OCI-LY7 (cell line): ENCODE results near the gene TMEM186. TPM values are rescaled to one million over a fixed set of nuclear protein-coding genes. Genes with fewer than 3 reads are reported as not detected.

Experiments used
- BruUV-seq: library from RNA; stranded (reverse); fragments of 400-500 nt; replicated peaks from 2 replicates; lab custom pipeline; 2021; lab: Mats Ljungman, UMichigan
- CTCF ChIA-PET: fragments of 300-600 bp; sonication (Branson Sonifier 250); formaldehyde crosslinking; loops from one replicate; lab custom pipeline; 2022; ENCODE audit warnings: antibody characterized with exemption; ENCODE audit not compliant: unreplicated experiment; lab: Charles Lee
- POLR2A ChIA-PET: fragments of 300-600 bp; sonication (Branson Sonifier 250); formaldehyde crosslinking; loops from one replicate; lab custom pipeline; 2022; ENCODE audit warnings: antibody characterized with exemption; lab: Charles Lee
- DNase-seq: peaks from one replicate; pipeline ENCODE4 v3.0.0-alpha.2; 2015; ENCODE audit warnings: low spot score
- H2AFZ ChIP-seq: fragments of 200-600 bp; sonication (generic), shearing (Covaris generic); 2 replicates; pipeline ENCODE4 v1.6.1; 2014; ENCODE audit warnings: mild to moderate bottlenecking, antibody characterized with exemption, low read length, moderate library complexity
- H3K27ac ChIP-seq: fragments of 200-600 bp; sonication (generic); 2 replicates; pipeline ENCODE4 v1.5.1; 2014; ENCODE audit warnings: mixed run types, low read depth, mild to moderate bottlenecking, moderate library complexity, low read length, inconsistent platforms; ENCODE audit not compliant: poor library complexity, severe bottlenecking
- H3K36me3 ChIP-seq: fragments of 200-600 bp; sonication (generic); 2 replicates; pipeline ENCODE4 v1.6.1; 2014; ENCODE audit warnings: mild to moderate bottlenecking, antibody characterized with exemption, low read length, moderate library complexity, mixed read lengths; ENCODE audit not compliant: insufficient read depth
- H3K4me1 ChIP-seq: fragments of 200-600 bp; sonication (generic); 2 replicates; pipeline ENCODE4 v1.5.1; 2014; ENCODE audit warnings: mild to moderate bottlenecking, low read length; ENCODE audit not compliant: insufficient read depth, poor library complexity, severe bottlenecking
- H3K4me2 ChIP-seq: fragments of 200-600 bp; sonication (generic); 2 replicates; pipeline ENCODE4 v1.6.1; 2014; ENCODE audit warnings: mild to moderate bottlenecking, low read length
- H3K4me3 ChIP-seq: fragments of 200-600 bp; sonication (generic); 2 replicates; pipeline ENCODE4 v1.5.1; 2014; ENCODE audit warnings: mild to moderate bottlenecking, low read depth, low read length; ENCODE audit not compliant: poor library complexity, severe bottlenecking
- H3K79me2 ChIP-seq: fragments of 200-600 bp; sonication (generic); 2 replicates; pipeline ENCODE4 v1.6.1; 2016; ENCODE audit warnings: low read depth, mild to moderate bottlenecking, low read length, moderate library complexity, mixed read lengths; ENCODE audit not compliant: insufficient read depth
- H3K9me2 ChIP-seq: fragments of 200-600 bp; sonication (generic); 2 replicates; pipeline ENCODE4 v1.6.1; 2016; ENCODE audit warnings: mild to moderate bottlenecking, low read length, mixed read lengths; ENCODE audit not compliant: insufficient read depth
- H3K9me3 ChIP-seq: fragments of 200-600 bp; sonication (generic); 2 replicates; pipeline ENCODE4 v1.6.1; 2014; ENCODE audit warnings: mild to moderate bottlenecking, mixed run types, low read length, mixed read lengths
- H4K20me1 ChIP-seq: fragments of 200-600 bp; sonication (generic); 2 replicates; pipeline ENCODE4 v1.6.1; 2014; ENCODE audit warnings: mild to moderate bottlenecking, antibody characterized with exemption, low read length, moderate library complexity, mixed read lengths; ENCODE audit not compliant: insufficient read depth
- CTCF ChIP-seq: fragments of 200-600 bp; sonication (generic); conservative IDR thresholded peaks from 2 replicates; pipeline ENCODE4 v1.5.1; 2014; ENCODE audit warnings: mild to moderate bottlenecking, antibody characterized with exemption, low read length, moderate library complexity, mixed read lengths
- EZH2phosphoT487 ChIP-seq: fragments of 200-600 bp; sonication (generic); IDR thresholded peaks from 2 replicates; pipeline ENCODE4 v1.6.1; 2018; ENCODE audit warnings: low read depth, borderline replicate concordance, mild to moderate bottlenecking, mixed run types, antibody characterized with exemption, low read length, moderate library complexity, mixed read lengths
- intact Hi-C: fragments of 100-400 bp; cut with micrococcal nuclease; formaldehyde crosslinking; loops from one replicate; pipeline ENCODE4 v1.10.0; 2022; ENCODE audit not compliant: unreplicated experiment
- total RNA-seq, 2 experiments: library from RNA; depleted of rRNA in 1 of 2; stranded (reverse); fragments of >200 nt in 1 of 2; shearing (Covaris generic) in 1 of 2; gene quantifications; 2 replicates each; pipeline ENCODE4 v1.2.3, GENCODE V29; 2014 to 2022

TMEM186 gene
- total RNA-seq, 2 experiments from 2014 or later: 11.7 to 18.1 TPM

DNA sequence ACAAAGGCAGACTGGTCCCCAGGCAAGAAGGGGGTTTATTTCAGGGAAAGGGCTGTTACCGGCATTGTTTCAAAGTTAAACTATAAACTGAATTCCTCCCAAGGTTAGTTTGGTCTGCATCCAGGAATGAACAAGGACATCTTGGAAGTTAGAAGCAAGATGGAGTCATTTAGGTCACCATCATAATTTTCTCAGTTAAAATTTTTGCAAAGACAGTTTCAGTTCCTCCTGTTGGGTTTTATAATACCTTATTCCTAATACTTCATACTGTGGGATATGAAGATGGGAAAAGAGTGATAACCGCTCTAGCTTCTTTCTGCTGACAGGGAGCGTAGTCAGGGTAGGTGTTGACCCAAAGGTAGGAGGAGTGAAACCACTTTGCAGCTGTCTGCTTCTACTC is 25.0 kb upstream of the TMEM186 start:
- no peak overlapping the region for H3K4me3 ChIP-seq
- peaks cover 95% of the 10 kb centered on the region for H3K36me3 ChIP-seq
- TF ChIP-seq CTCF: no peak
- TF ChIP-seq EZH2phosphoT487: no peak
- no peaks in the 10 kb centered on the region for H3K4me1 ChIP-seq
- no peaks in the 10 kb centered on the region for H3K79me2 ChIP-seq
- POLR2A ChIA-PET: no interaction called here
- no peaks in the 10 kb centered on the region for H3K9me2 ChIP-seq
- CTCF ChIA-PET: no interaction called here
- intact Hi-C loops: no loop called here
- BruUV-seq: no TSS peak
- DNase-seq: no peak
- H3K9me3 ChIP-seq: no peaks in the 10 kb centered on the region
- no peaks in the 10 kb centered on the region for H4K20me1 ChIP-seq
- H3K27ac ChIP-seq: no peak overlapping the region
- no peak overlapping the region for H3K4me2 ChIP-seq
- H2AFZ ChIP-seq: no peak overlapping the region

- POLR2A ChIA-PET: no interaction called here
- no TSS peak for BruUV-seq
- CTCF ChIA-PET: interaction anchor here (0.6 kb wide), 1 partner anchor 147 kb away, joined by 3 read pairs; no protein-coding TSS in a partner anchor
These were observed 22.1 kb upstream of the TMEM186 start for GRCh38 chr16:8819411-8820034.

More at GRCh38 chr16:8819411-8820034, 22.1 kb upstream of the TMEM186 start:
- no peak overlapping the region for H3K27ac ChIP-seq
- H3K4me1 ChIP-seq: no peaks in the 10 kb centered on the region
- H4K20me1 ChIP-seq: no peaks in the 10 kb centered on the region
- no peaks in the 10 kb centered on the region for H3K9me3 ChIP-seq
- no peaks in the 10 kb centered on the region for H3K79me2 ChIP-seq
- no peak for DNase-seq
- no peaks in the 10 kb centered on the region for H3K9me2 ChIP-seq
- intact Hi-C loops: no loop called here
- no peak overlapping the region for H2AFZ ChIP-seq
- H3K4me2 ChIP-seq: no peak overlapping the region
- no peak overlapping the region for H3K4me3 ChIP-seq
- TF ChIP-seq EZH2phosphoT487 (no peak), CTCF (no peak)
- peaks cover 99% of the 10 kb centered on the region for H3K36me3 ChIP-seq
